Measurements from ENCODE around the gene BTAF1. TPM values are rescaled to one million over a fixed set of nuclear protein-coding genes. Genes with fewer than 3 reads are reported as not detected.
A peak's percentile ranks its signal among the peaks of the same experiment; 100 is the strongest.

The BTAF1 gene
- polyA plus RNA-seq: 10 to 100 TPM in 1 of 4 donors, 1 to 10 TPM in 3; 4.6 to 42.8 (median 6.1) TPM
- long read RNA-seq, donor 1, partial matches to known transcripts: 17 of 17 reads
- long read RNA-seq, donor 1, other reads (novel, unspliced or antisense): 0 of 17 reads
- long read RNA-seq, donor 2: 0 reads
- long read RNA-seq, donor 3: 0 reads
- long read RNA-seq, donor 4: 0 reads
- long read RNA-seq, donor 5: 0 reads
- long read RNA-seq, donor 6, full-length matches to known transcripts: 1 of 9 reads
- long read RNA-seq, donor 6, partial matches to known transcripts: 8 of 9 reads
- long read RNA-seq, donor 6, other reads (novel, unspliced or antisense): 0 of 9 reads
- long read RNA-seq, donor 7: 0 reads
- long read RNA-seq, donor 8: 0 reads
- long read RNA-seq, donor 9: 0 reads
- long read RNA-seq, donor 10, partial matches to known transcripts: 12 of 12 reads
- long read RNA-seq, donor 10, other reads (novel, unspliced or antisense): 0 of 12 reads

DNA sequence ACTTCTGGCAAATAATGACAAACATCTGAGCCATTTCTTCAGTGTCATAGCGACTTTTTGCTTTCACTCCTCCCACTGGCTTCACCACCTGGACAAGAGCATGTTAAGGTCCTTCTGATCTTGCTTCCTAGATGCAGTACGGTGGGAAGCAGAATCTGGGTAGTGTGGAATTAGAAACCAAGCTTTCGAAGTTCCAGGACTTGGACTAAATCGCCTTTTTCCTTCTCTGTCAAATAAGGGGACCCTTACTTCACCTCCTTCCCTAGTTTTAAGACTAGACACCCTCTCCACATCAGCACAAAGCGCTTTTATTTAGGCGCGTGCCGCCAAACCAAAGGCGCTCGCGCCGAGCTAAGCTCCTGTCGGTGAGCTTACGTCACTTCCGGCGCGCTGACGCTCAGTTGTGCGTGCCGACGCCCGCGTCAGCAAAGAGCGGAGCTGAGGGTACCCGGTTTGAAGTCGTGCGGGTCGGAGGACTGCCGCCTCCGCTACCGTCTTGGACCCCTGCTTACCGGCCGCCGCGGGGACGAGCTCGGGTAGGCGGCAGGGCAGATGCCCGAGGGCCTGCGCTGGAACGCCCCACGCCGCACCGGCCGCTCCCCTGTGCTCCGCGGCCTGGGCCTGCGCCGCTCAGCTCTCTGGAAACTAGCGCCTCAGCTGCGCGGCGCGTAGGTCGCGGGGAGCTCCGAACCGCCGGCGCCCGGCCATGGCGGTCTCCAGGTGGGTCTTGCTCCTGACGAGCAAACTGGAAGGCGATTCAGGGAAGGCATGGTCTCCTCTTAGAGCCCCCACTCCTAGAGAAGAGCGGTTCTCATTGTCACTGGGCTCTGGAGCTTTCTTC, at the start of gene BTAF1:
BTAF1 (plus strand) TSS at position 400 of the 841 bp plus-strand sequence; CDS start at position 707, 307 bp downstream.
- DNase-seq: peak; percentile 93 to 99
- no peaks in the 10 kb centered on the region for H3K27me3 ChIP-seq (ENCODE audit: control insufficient read depth in 3 of 3, insufficient read depth in 3 of 3, low read length in 3 of 3)
- peak within 1 kb of the TSS; percentile 80 to 93 (median 86) for H3K4me3 ChIP-seq (ENCODE audit: low read depth in 1 of 3, low read length in 3 of 3)
- peaks cover 0 to 7% of the 10 kb centered on the region in 2 donors for H3K9me3 ChIP-seq (ENCODE audit: control insufficient read depth in 2 of 2, insufficient read depth in 1 of 2, low read depth in 1 of 2, low read length in 1 of 2)
- H3K27ac ChIP-seq (ENCODE audit: low read depth in 1 of 3, low read length in 2 of 3): peak within 1 kb of the TSS; percentile 87 to 99 (median 97)
- no peak for FAIRE-seq
- H3K36me3 ChIP-seq (ENCODE audit: control insufficient read depth in 3 of 3, insufficient read depth in 2 of 3, low read depth in 1 of 3, low read length in 3 of 3): peaks cover 0 to under 1% (median 0%) of the 10 kb centered on the region in 3 donors
- WGBS, 3 donors: 0 to 1% (median 0%) methylated on average over 59 to 65 of the region's 65 CpGs
- peaks cover 0 to 5% (median 0%) of the 10 kb centered on the region in 3 donors for H3K4me1 ChIP-seq (ENCODE audit: control insufficient read depth in 3 of 3, insufficient read depth in 2 of 3, low read depth in 1 of 3, low read length in 2 of 3)

DNA sequence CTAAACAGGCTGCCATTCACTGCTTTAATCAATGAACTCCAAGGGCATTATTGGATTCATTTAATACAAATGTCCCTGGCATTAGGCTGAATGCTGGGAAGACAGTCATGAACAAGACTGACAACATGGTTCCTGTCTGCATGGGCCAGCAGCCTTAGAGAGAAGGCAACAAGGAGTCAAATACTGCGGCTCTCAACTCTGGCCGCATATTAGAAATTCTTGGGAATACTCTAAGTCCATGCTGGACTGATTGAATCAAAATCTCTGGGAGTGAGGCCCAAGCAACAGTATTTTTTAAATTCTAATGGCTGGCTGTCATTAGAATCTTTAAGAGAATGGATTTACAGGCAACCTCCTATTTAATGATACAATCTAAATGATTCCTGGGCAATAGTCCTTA, 48.4 kb upstream of the BTAF1 start:
- no peaks in the 10 kb centered on the region for H3K36me3 ChIP-seq (ENCODE audit: control insufficient read depth in 3 of 3, insufficient read depth in 2 of 3, low read depth in 1 of 3, low read length in 3 of 3)
- H3K27ac ChIP-seq (ENCODE audit: low read depth in 1 of 3, low read length in 2 of 3): no peak overlapping the region
- no peaks in the 10 kb centered on the region for H3K9me3 ChIP-seq (ENCODE audit: control insufficient read depth in 2 of 2, insufficient read depth in 1 of 2, low read depth in 1 of 2, low read length in 1 of 2)
- H3K27me3 ChIP-seq (ENCODE audit: control insufficient read depth in 3 of 3, insufficient read depth in 3 of 3, low read length in 3 of 3): peaks cover 0 to 1% (median 0%) of the 10 kb centered on the region in 3 donors
- H3K4me1 ChIP-seq (ENCODE audit: control insufficient read depth in 3 of 3, insufficient read depth in 2 of 3, low read depth in 1 of 3, low read length in 2 of 3): no peaks in the 10 kb centered on the region
- no peak overlapping the region for H3K4me3 ChIP-seq (ENCODE audit: low read depth in 1 of 3, low read length in 3 of 3)
- FAIRE-seq (no peak), DNase-seq (no peak)
- WGBS, 3 donors: 93 to 100% (median 98%) methylated on average over 2 of the region's 2 CpGs

DNA sequence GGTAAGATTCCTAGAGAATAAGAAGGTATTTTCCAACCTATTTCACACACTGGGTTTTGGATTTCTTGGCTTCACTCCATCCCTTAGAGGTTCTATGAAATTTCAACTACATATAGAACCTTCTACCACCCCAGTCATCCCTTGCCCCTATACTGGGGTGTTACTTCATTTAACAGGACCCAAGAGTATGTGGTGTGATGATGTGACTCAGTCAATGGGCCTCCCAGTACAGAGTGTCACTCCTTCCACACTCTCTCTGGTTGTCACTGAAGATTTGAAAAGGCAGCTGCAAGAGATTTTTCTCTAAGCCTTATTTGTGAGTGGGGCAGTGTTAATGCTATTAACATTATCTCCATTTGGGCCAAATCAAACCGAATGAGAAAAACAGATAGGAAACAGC, 47.8 kb upstream of the BTAF1 start:
- whole genome bisulfite sequencing, 3 donors: 92 to 94% (median 93%) methylated on average over 1 of the region's 1 CpG
- Histone ChIP-seq H3K36me3 (ENCODE audit: control insufficient read depth in 3 of 3, insufficient read depth in 2 of 3, low read depth in 1 of 3, low read length in 3 of 3) (no peaks in the 10 kb centered on the region), H3K9me3 (ENCODE audit: control insufficient read depth in 2 of 2, insufficient read depth in 1 of 2, low read depth in 1 of 2, low read length in 1 of 2) (no peaks in the 10 kb centered on the region), H3K4me3 (ENCODE audit: low read depth in 1 of 3, low read length in 3 of 3) (no peak overlapping the region), H3K27me3 (ENCODE audit: control insufficient read depth in 3 of 3, insufficient read depth in 3 of 3, low read length in 3 of 3) (peaks cover 0 to 6% (median 0%) of the 10 kb centered on the region in 3 donors), H3K4me1 (ENCODE audit: control insufficient read depth in 3 of 3, insufficient read depth in 2 of 3, low read depth in 1 of 3, low read length in 2 of 3) (no peaks in the 10 kb centered on the region), H3K27ac (ENCODE audit: low read depth in 1 of 3, low read length in 2 of 3) (no peak overlapping the region)
- FAIRE-seq: no peak
- no peak for DNase-seq

DNA sequence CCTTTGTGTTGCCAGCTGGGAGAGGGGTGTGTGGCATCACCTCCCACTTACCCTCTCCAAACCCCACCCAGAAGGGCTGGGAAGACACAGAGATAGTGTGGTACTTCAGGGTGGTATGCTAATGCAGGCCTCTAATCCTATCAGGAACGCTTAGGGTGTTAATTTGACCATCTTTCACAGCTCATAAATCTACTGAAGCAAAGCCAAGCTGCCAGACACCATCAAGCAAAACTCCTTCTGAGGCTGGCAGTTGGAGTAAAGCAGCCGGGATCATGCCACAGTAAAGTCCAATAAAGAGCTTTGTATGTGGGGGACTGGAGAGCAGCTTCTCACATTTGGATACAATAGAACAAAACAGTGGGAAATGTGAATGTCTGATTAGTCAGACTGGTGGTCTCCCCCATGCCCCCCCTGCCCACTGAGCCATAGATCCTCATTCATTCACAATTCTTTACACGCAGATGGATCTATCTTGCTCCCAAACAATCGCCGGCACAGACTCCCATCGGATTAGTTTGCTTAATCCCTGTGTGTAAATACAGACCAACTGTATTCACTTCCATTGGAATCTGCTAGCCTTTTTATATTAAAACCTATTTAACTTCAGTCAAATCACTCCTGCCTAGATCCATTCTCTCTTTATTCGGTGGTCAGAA, 43.9 kb upstream of the BTAF1 start:
- DNase-seq (no peak), FAIRE-seq (no peak)
- no peak overlapping the region for H3K27ac ChIP-seq (ENCODE audit: low read depth in 1 of 3, low read length in 2 of 3)
- no peaks in the 10 kb centered on the region for H3K9me3 ChIP-seq (ENCODE audit: control insufficient read depth in 2 of 2, insufficient read depth in 1 of 2, low read depth in 1 of 2, low read length in 1 of 2)
- H3K36me3 ChIP-seq (ENCODE audit: control insufficient read depth in 3 of 3, insufficient read depth in 2 of 3, low read depth in 1 of 3, low read length in 3 of 3): no peaks in the 10 kb centered on the region
- no peaks in the 10 kb centered on the region for H3K4me1 ChIP-seq (ENCODE audit: control insufficient read depth in 3 of 3, insufficient read depth in 2 of 3, low read depth in 1 of 3, low read length in 2 of 3)
- H3K27me3 ChIP-seq (ENCODE audit: control insufficient read depth in 3 of 3, insufficient read depth in 3 of 3, low read length in 3 of 3): peaks cover 0 to 6% (median 0%) of the 10 kb centered on the region in 3 donors
- WGBS, 3 donors: 47 to 50% (median 48%) methylated on average over 7 of the region's 7 CpGs
- no peak overlapping the region for H3K4me3 ChIP-seq (ENCODE audit: low read depth in 1 of 3, low read length in 3 of 3)

DNA sequence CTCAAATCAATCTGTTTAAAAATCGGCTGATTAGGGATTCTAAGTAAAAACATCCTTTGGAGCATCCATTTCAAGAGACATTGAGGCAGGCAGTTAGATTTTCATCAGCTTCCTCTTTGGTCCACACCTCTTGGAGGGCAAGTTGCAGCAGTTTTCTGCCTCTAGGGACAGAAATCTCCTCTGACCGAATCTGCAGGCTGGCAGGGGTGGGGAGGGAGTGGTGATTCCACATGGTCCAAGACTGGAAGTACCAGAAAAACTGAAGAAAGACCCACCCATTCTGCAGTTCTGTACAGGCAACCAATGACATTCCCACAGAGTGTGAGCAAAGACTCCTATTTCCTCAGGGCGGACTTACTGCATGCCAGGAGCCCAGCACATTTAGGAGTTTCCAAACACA, 43.3 kb upstream of the BTAF1 start:
- DNase-seq (no peak), FAIRE-seq (no peak)
- H3K4me1 ChIP-seq (ENCODE audit: control insufficient read depth in 3 of 3, insufficient read depth in 2 of 3, low read depth in 1 of 3, low read length in 2 of 3): no peaks in the 10 kb centered on the region
- no peaks in the 10 kb centered on the region for H3K9me3 ChIP-seq (ENCODE audit: control insufficient read depth in 2 of 2, insufficient read depth in 1 of 2, low read depth in 1 of 2, low read length in 1 of 2)
- H3K27me3 ChIP-seq (ENCODE audit: control insufficient read depth in 3 of 3, insufficient read depth in 3 of 3, low read length in 3 of 3): peaks cover 0 to 6% (median 0%) of the 10 kb centered on the region in 3 donors
- WGBS, 3 donors: 41 to 46% (median 43%) methylated on average over 3 of the region's 3 CpGs
- H3K27ac ChIP-seq (ENCODE audit: low read depth in 1 of 3, low read length in 2 of 3): no peak overlapping the region
- no peaks in the 10 kb centered on the region for H3K36me3 ChIP-seq (ENCODE audit: control insufficient read depth in 3 of 3, insufficient read depth in 2 of 3, low read depth in 1 of 3, low read length in 3 of 3)
- H3K4me3 ChIP-seq (ENCODE audit: low read depth in 1 of 3, low read length in 3 of 3): no peak overlapping the region

- Histone ChIP-seq H3K9me3 (ENCODE audit: control insufficient read depth in 2 of 2, insufficient read depth in 1 of 2, low read depth in 1 of 2, low read length in 1 of 2) (peaks cover 0 to 2% of the 10 kb centered on the region in 2 donors), H3K27me3 (ENCODE audit: control insufficient read depth in 3 of 3, insufficient read depth in 3 of 3, low read length in 3 of 3) (peaks cover 0 to 16% (median 0%) of the 10 kb centered on the region in 3 donors), H3K4me3 (ENCODE audit: low read depth in 1 of 3, low read length in 3 of 3) (peak overlapping the region in 1 of 3 donors; percentile 22), H3K4me1 (ENCODE audit: control insufficient read depth in 3 of 3, insufficient read depth in 2 of 3, low read depth in 1 of 3, low read length in 2 of 3) (peaks cover 0 to 5% (median 0%) of the 10 kb centered on the region in 3 donors), H3K27ac (ENCODE audit: low read depth in 1 of 3, low read length in 2 of 3) (no peak overlapping the region), H3K36me3 (ENCODE audit: control insufficient read depth in 3 of 3, insufficient read depth in 2 of 3, low read depth in 1 of 3, low read length in 3 of 3) (no peaks in the 10 kb centered on the region)
- 26 to 40% (median 40%) methylated on average over 20 of the region's 20 CpGs for WGBS, 3 donors
- peak; percentile 67 to 69 for DNase-seq
- FAIRE-seq: no peak
These were observed 39.8 kb upstream of the BTAF1 start for GRCh38 chr10:91883549-91884444.

DNA sequence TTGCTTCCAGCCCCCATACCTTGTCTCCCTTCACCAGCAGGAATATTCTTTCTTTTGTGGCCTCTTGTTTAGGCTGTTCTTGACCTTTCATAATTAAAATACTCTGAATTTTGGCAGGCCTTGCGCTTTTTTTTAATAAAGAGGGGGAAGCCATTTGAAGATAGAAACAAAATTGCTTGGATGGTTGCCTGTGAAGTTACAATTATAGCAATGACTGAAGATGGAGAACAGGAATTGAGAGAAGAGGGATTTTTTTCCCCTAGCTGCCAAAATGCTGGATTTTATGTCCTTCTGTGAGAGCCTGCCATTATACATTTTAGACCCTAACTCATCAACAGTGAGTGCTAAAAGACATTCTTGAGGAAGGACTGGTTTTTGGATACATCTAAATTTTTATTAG, 39.0 kb upstream of the BTAF1 start:
- Histone ChIP-seq H3K4me1 (ENCODE audit: control insufficient read depth in 3 of 3, insufficient read depth in 2 of 3, low read depth in 1 of 3, low read length in 2 of 3) (peaks cover 0 to 5% (median 0%) of the 10 kb centered on the region in 3 donors), H3K27ac (ENCODE audit: low read depth in 1 of 3, low read length in 2 of 3) (no peak overlapping the region), H3K27me3 (ENCODE audit: control insufficient read depth in 3 of 3, insufficient read depth in 3 of 3, low read length in 3 of 3) (peaks cover 0 to 17% (median 0%) of the 10 kb centered on the region in 3 donors), H3K9me3 (ENCODE audit: control insufficient read depth in 2 of 2, insufficient read depth in 1 of 2, low read depth in 1 of 2, low read length in 1 of 2) (peaks cover 0 to 2% of the 10 kb centered on the region in 2 donors), H3K4me3 (ENCODE audit: low read depth in 1 of 3, low read length in 3 of 3) (no peak overlapping the region), H3K36me3 (ENCODE audit: control insufficient read depth in 3 of 3, insufficient read depth in 2 of 3, low read depth in 1 of 3, low read length in 3 of 3) (no peaks in the 10 kb centered on the region)
- no peak for DNase-seq
- FAIRE-seq: no peak
- WGBS, 3 donors: 75 to 96% (median 84%) methylated on average over 1 of the region's 1 CpG
